Esophagus muscularis mucosa (tissue), 3 donors: ENCODE measurements around the gene TNFRSF17.

Source experiments
- POLR2A ChIP-seq: fragments of 450-650 bp; IDR thresholded peaks from one replicate; pipeline ENCODE4 v1.6.1; 2017; ENCODE audit warnings: antibody characterized with exemption, moderate library complexity, mild to moderate bottlenecking, low read depth
- POLR2AphosphoS5 ChIP-seq, 2 donors: sonication (generic); formaldehyde crosslinking; IDR thresholded peaks; one replicate each; pipeline ENCODE4 v1.6.1; 2017; ENCODE audit warnings: antibody characterized with exemption in 2 of 2
- TF ChIP-seq, protein P1 (sequence below), 3 experiments: fragments of 200-600 bp in 2 of 3; fragments of 450-650 bp in 1 of 3; sonication (generic) in 2 of 3; IDR thresholded peaks; one replicate each; pipeline ENCODE4 v1.5.1; 2017 to 2019; ENCODE audit warnings: antibody characterized with exemption in 3 of 3, mild to moderate bottlenecking in 2 of 3, moderate library complexity in 1 of 3

DNA sequence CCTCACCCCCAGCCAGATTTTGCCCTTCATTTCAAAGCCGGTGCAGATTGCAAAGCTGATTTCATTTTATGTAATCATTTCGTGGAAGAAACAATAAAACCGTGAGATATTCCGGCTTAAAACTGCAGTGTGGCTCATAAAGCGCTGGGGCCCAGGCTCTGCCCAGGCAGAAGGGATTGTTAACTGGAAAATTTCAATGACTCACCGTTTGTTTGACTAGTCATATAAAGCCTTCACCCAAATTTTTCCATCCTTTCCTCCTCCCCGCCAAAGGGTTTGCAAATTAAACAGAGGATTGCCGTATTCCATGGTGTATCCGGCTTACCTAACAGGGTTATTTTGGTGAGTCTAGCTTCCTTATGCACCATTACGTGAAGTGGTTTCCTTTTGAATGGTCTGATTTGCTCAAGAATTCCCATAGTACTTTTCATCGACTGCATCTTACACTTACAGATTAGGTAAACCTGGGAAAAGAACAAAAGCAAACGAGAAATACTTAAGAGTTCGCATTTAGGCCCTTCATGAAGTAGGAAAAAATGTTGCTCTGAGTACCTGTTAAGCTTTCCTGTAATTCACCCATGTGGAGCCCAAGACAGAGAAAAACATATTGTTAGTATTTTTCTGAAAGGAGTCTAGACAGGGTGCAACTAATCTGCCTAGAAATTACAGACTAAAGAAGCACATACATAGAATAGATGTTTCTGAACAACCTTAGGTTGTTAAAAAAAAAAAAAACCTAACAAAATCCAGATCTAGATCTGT, 48.3 kb upstream of the TNFRSF17 start:
- no peak for TF ChIP-seq POLR2A
- TF ChIP-seq, protein P1, sequence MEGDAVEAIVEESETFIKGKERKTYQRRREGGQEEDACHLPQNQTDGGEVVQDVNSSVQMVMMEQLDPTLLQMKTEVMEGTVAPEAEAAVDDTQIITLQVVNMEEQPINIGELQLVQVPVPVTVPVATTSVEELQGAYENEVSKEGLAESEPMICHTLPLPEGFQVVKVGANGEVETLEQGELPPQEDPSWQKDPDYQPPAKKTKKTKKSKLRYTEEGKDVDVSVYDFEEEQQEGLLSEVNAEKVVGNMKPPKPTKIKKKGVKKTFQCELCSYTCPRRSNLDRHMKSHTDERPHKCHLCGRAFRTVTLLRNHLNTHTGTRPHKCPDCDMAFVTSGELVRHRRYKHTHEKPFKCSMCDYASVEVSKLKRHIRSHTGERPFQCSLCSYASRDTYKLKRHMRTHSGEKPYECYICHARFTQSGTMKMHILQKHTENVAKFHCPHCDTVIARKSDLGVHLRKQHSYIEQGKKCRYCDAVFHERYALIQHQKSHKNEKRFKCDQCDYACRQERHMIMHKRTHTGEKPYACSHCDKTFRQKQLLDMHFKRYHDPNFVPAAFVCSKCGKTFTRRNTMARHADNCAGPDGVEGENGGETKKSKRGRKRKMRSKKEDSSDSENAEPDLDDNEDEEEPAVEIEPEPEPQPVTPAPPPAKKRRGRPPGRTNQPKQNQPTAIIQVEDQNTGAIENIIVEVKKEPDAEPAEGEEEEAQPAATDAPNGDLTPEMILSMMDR (IDR thresholded peaks at IDR 0.05), result no peak
- no peak for TF ChIP-seq POLR2AphosphoS5 (IDR thresholded peaks at IDR 0.05)
